IPS-18c (cell line): ENCODE measurements around the gene TMEM14B.
A peak's percentile ranks its signal among the peaks of the same experiment; 100 is the strongest.
"Not testable (repeated sequence)": the region's sequence is repeated elsewhere in the genome, so short reads cannot be mapped to it uniquely, and the experiment has no call there.

Experiments
- H3K4me3 ChIP-seq: 2 replicates; pipeline ENCODE4 v1.7.0; 2013; ENCODE audit warnings: low read depth, mild to moderate bottlenecking, low read length, moderate library complexity; ENCODE audit not compliant: insufficient read depth
- H3K9me3 ChIP-seq: one replicate; pipeline ENCODE4 v1.6.1; 2013; ENCODE audit warnings: mild to moderate bottlenecking, low read length, moderate library complexity; ENCODE audit not compliant: control insufficient read depth, insufficient read depth

The TMEM14B gene

DNA sequence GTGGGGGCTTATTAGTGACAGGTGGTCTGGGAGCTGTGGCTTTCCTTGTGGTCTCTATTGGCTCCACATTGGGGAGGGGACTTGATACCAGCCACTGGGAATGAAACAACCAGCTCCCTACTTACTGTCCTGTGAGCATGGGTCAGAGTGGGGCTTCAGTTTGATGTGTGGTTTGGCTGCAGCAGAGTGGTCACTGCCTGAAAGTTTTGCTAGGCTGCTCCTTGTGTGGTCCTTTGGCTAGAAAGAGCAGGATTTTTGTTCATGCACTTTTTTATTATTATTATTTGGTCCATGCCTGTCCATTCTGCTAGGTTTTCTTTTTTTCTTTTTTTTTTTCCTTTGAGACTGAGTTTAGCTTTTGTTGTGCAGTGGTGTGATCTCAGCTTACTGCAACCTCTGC, 7.5 kb upstream of the TMEM14B start:
- Histone ChIP-seq H3K9me3 (no peaks in the 10 kb centered on the region), H3K4me3 (no peak overlapping the region)

DNA sequence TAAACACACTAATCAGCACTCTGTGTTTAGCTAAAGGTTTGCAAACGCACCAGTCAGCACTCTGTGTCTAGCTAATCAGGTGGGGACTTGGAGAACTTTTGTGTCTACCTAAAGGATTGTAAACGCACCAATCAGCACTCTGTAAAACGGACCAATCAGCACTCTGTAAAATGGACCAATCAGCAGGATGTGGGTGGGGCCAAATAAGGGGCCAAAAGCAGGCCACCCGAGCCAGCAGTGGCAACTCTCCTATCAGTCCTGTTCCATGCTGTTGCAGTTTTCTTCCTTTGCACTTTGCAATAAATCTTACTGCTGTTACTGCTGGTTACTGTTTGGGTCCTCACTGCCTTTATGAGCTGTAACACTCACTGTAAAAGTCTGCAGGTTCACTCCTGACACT, 6.0 kb upstream of the TMEM14B start:
- not testable (repeated sequence) for H3K4me3 ChIP-seq, H3K9me3 ChIP-seq

DNA sequence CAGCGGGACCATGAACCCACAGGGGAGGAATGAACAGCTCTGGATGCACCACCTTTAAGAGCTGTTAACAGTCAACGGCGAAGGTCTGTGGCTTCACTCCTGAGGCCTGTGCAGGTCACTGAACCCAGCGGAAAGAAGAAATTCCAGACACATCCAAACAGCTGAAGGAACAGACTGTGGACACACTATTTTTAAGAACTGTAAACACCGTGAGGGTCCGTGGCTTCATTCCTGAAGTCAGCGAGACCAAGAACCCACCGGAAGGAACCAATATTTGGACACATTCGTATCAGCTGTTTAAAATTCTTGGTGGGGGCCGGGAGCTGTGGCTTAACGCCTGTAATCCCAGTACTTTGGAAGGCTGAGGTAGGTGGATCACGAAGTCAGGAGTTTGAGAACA, 5.4 kb upstream of the TMEM14B start:
- H3K9me3 ChIP-seq, result no peaks in the 10 kb centered on the region
- H3K4me3 ChIP-seq, result no peak overlapping the region

DNA sequence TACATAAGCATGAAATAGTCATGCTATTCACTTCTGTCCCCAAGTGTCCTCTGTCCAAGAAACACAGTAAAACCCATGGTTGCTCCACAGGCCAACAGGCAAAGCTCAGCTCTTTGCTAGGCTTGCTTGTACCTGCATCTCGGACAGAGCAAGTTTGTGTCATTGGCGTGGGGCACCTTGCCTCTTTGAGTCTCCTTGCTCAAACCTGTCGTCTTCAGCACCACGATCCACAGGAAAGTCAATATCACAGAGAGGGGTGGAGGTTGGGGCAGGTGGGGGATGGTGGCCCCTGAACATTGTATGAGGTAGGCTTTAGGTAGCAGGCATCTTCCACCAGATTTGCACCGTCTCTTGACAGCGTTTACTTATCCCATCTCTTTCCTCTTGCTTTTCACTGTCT, 4.1 kb upstream of the TMEM14B start:
- H3K4me3 ChIP-seq, result no peak overlapping the region
- H3K9me3 ChIP-seq, result peaks cover 3% of the 10 kb centered on the region

DNA sequence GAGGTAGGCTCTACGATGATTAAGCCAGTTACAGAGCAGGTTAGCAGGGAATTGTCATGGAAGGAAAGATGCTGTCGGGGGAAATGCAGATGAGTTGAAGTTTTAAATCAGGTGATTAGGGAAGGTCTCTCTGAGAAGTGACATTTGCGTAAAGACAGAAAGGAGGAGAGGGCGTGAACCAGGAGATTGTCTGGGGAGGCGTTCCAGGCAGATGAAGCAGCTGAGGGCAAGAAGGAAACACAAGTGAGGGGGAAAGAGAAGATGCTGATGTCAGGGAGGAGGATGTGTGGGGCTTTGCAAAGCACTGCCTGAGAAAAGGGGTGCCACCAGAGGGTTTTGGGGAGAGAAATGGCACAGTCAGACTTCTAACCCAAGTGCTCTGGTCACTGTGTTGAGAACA, 2.5 kb upstream of the TMEM14B start:
- Histone ChIP-seq H3K9me3 (peaks cover 3% of the 10 kb centered on the region), H3K4me3 (no peak overlapping the region)

DNA sequence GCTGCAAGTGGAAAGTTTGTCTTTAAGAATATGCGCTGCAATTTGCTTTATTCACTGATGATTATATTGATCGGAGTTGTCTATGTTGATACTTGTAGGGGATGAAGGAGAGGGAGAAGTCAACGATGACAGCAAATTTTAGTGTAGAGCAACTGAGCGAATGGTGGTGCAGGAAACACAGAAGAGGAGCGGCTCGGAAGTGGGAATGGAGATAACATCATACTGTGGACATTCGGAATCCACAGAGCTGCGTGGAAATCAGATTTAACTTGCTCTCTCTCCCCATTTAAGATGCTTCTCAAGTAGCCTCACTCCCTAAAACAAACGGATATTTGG, 722 bp upstream of the TMEM14B start:
- peaks cover 3% of the 10 kb centered on the region for H3K9me3 ChIP-seq
- H3K4me3 ChIP-seq, result peak overlapping the region; percentile 44; the same call in 1 of the 2 replicates

DNA sequence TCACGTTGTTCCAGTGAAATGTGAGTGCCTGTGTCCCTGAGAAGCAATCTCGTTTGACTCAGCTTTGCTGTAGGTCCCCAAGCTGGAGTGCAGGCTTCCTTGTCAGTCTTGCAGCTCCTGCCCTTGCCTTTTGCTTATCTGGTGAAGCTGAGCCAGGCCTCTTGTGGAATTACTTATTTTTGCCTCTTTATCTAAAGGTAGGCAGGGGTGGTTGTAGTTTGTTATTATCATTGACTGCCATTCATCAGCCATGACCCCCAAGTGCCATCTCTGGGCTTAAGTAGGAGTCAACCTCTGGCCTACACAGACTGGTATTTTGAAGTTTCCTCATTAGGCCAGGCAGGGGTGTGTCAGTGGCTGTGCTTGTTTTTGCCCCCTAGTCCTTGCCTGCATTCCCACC, 2.1 kb downstream of the TMEM14B start:
- H3K9me3 ChIP-seq, result peaks cover 3% of the 10 kb centered on the region
- no peak overlapping the region; the same call in 1 of the 2 replicates for H3K4me3 ChIP-seq

DNA sequence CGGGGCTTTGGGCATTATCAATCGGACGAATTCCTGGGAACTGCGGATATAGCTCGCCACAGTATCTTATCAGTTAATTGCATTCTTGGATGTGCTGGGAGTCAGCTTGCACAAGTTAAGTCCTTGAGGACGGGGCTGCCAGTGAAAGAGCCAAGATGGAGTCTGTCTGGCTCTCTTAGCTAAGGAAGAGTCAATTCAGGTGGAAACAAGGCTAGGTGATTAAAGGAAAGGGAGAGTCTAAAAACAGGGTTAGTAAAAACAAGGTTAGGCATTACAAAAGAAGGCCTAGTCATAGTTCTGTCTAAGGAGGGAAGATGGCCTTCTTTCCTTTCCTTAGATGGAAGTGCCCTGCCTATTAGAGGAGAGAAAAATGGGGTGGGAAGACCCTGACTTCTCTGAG, 3.0 kb downstream of the TMEM14B start:
- H3K9me3 ChIP-seq, H3K4me3 ChIP-seq: not testable (repeated sequence)

DNA sequence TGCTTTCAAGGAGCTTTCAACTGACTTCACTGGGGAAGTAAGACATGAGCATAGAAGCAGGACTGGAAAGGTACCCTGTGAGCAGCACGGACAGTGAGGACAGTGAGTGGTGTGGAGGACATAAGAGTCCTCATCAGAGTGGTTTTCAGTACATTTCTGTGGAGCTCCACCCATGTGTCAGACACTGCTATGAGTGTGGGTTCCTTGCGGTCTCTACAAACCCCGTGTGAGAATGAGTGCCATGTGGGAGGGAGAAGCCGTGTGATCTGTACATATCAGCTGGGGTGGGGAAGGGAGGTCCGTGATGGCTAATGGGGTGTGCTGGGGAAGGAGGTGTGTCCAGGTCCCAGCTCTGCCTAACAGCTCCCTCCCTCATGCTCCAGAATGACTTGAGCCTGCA, 4.2 kb downstream of the TMEM14B start:
- not testable (repeated sequence) for H3K4me3 ChIP-seq

DNA sequence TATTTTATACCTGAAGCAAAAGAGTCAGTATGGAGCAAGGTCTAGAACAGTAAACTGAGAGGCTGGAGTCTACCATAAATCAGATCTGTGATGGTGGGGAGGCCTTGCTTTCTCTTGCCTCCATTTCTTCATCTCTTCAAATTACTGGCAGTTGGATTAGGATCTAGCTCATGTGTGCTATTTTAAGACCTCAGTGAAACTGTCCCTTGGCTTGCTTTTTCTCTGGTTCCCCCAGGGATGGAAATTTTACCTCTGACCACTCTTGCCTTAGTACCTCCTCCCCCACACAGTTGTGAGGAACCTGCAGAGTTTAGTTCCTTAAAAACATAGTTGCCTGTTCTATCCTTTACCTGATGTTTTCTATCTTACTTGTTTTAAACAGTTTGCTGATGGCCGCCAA, 8.5 kb downstream of the TMEM14B start:
- no peak overlapping the region for H3K4me3 ChIP-seq
- peaks cover 2% of the 10 kb centered on the region for H3K9me3 ChIP-seq

More for the DNA sequence above, 4.2 kb downstream of the TMEM14B start:
- H3K9me3 ChIP-seq, result not testable (repeated sequence)

DNA sequence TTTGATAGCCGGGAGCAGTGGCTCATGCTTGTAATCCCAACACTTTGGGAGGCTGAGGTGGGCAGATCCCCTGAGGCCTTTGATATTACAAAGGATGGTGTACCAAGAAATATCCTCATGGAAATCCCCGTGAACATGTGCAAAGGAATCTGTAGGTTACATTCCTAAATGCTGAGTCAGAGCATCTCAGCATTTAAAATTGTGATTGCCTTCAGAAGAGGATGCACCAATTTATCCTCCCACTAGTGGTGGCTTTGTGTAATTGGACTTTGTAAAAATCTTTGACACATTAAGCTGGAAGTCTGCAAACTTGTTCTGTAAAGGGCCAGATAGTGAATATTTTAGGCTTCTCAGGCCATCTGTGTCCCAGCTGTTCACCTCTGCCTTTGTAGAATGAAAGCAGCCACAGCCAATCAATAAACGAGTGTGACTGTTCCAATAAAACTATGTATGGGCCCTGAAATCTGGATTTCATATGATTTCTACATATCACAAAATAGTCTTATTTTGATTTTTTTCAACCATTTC, 11.8 kb downstream of the TMEM14B start:
- H3K9me3 ChIP-seq, result peaks cover 2% of the 10 kb centered on the region
- no peak overlapping the region for H3K4me3 ChIP-seq

DNA sequence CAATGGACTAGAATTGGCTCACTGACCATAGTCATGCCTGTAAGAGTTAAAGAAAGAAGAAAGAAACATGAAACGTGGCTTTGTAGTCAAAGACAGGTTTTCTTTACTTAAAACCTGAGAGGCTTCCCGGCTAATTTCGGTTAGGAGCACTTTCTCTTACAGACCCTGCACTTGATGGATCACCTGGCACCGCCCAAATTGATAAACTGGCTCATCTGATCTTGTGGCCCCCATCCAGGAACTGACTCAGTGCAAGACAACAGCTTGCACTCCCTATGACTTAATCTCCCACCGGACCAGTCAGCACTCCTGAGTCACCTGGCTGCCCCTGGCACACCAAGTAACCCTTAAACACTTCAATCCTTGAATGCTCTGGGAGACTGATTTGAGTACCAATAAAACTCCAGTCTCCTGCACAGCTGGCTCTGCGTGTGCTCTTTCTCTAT, 12.3 kb downstream of the TMEM14B start:
- Histone ChIP-seq H3K4me3 (no peak overlapping the region), H3K9me3 (peaks cover 2% of the 10 kb centered on the region)

DNA sequence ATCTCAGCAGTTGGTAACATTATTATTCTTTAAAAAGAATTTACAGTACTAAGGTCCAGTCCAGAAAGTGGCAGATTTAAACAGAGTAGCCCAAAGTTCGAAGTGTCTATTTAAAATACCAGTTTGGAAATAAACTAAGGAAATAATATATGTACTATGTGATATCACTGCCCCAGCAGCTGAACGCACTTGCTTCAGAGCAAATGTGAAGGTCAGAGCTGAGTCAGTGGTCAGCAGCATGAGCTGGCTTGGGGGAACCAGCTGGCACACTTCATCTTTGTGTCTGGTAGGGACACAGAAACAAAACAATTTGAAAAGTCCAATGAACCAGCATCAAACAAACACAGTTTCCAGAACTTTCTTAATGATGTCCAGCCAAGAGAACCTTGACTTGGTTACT, 15.4 kb downstream of the TMEM14B start:
- H3K4me3 ChIP-seq, result no peak overlapping the region
- H3K9me3 ChIP-seq, result peaks cover 2% of the 10 kb centered on the region

DNA sequence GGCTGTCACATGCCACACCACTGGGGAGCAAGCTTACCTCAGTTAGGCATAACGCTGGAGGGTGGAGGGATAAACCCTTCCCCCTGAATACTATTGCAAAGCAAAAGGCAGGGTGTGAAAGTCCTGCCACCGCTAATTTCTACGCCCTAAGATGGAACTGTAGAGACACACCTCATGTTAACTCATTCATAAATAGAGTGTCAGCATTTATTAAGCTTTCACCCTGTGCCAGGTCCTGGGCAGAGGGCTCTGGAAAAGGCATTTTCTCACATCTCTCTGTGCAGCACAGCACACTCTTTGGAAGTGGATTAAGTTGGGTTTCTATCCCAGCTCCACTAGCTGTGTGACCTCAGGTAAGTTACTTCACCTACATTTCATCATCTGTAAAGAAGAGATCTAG, 21.8 kb downstream of the TMEM14B start:
- no peak overlapping the region for H3K4me3 ChIP-seq
- no peaks in the 10 kb centered on the region for H3K9me3 ChIP-seq

DNA sequence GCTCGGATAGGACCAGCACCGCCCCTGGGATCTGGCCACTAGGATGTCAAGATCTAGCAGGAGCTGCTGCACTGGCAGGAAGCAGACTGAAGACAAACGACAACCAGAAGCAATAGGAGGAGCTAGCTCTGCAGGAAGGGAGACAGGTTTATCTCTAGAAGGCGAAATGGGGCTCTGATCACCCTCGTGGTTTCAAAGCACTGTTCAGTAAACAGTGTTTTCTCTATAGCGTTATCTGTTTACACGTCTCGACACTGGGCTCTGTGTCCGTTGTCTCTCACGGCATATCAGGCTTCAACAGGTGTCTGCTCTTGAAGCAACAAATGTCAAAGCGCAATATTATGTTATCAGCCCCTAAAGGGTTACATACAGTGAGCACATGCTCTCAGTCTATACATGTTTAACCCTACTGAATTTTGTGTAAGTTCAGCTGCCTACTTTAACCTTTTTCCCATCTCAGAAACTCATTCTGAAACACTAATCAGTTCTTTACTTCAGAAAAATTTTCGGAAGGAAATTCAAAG, 23.8 kb downstream of the TMEM14B start:
- Histone ChIP-seq H3K4me3 (no peak overlapping the region), H3K9me3 (no peaks in the 10 kb centered on the region)

DNA sequence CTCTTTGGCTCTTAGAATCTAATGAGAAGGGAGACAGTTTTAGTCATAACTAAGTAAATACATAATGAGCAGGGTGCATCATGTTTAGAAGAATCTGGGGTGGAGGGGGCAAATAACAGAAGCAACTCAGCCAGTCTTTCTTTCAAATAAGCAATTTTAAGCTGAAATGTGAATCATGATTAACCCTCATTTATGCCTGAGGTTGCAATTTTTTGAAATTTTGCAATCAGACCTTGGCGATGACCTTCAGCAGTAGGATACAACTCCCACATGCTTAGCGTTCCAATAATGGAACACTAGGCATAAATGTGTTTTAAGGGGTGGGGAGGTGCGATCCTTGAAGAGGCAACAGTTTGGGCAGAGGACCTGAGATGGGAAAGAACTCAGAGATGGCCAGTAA, 30.6 kb downstream of the TMEM14B start:
- Histone ChIP-seq H3K9me3 (no peaks in the 10 kb centered on the region), H3K4me3 (no peak overlapping the region)

DNA sequence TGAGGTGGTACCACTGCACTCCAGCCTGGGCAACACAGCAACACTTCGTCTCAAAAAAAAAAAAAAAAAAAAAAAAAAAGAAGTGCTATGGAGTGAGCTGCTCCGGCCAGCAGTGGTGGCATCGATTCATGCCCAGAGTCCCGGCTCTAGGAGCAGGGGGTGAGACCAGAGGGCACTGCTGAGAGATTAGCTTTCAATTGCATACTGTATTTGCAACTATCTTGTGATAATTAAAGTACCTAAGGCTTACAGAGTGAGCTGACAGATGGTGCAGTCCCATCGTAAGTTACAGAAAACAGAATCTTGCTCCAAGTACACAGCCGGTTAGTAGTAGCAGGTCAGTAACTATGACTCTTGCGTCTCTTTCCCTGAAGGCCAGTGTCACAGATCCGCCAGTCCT, 31.5 kb downstream of the TMEM14B start:
- Histone ChIP-seq H3K4me3 (no peak overlapping the region), H3K9me3 (no peaks in the 10 kb centered on the region)

DNA sequence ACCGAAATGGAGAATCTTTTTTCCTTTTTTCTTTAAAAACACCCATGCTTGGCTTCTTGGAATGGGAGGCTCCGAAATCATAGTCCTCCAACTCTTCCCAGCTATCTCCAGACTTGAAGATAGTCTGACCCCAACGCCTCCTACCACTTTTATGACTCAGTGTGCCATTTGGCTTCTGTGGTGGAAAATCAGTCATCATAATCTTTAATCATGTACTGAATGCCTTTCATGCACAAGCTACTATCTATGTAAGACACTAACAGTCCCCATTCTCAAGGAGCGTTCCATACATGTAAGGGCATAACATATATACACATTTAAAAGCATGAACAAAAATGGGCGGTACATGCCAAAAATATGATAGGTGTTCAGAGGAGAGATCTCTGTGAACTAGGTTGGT, 44.1 kb downstream of the TMEM14B start:
- Histone ChIP-seq H3K9me3 (no peaks in the 10 kb centered on the region), H3K4me3 (no peak overlapping the region)

DNA sequence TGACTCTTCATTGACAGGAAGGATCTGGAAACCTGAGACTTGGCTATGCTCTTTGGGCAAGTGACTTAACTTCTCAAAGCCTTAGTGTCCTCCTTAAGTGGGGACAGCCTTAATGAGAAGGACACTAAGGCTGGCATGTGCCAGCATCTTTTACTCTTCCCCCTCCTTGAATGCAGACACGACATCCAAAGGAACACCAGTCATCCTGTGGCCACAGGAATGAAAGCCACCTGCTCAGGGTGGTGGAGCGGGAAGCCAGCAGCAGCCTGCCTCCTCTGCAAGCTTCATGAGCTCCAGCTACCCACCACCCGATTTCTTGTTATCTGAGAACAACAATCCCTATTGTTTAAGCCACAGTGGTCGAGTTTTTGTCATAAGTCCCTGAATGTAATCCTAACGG, 44.5 kb downstream of the TMEM14B start:
- Histone ChIP-seq H3K4me3 (no peak overlapping the region), H3K9me3 (no peaks in the 10 kb centered on the region)
